Measurements from ENCODE around the gene CECR2.

Gene CECR2

GRCh38 chr22:17451316-17451715 is 82.1 kb downstream of the CECR2 start:
- Histone ChIP-seq H3K9ac (ENCODE audit: insufficient read length) (no peak overlapping the region), H3K27ac (no peak overlapping the region), H3K4me3 (no peak overlapping the region), H3K9me3 (ENCODE audit: low read depth, low read length) (no peaks in the 10 kb centered on the region), H3K36me3 (ENCODE audit: insufficient read depth, low read length) (no peaks in the 10 kb centered on the region)
- no peak for DNase-seq (ENCODE audit: low read depth, low spot score)
- TF ChIP-seq FOXP2 (optimal IDR thresholded peaks at IDR 0.05; ENCODE audit: control extremely low read depth, extremely low read length, insufficient read depth) (no peak), EZH2 (IDR thresholded peaks at IDR 0.05) (no peak), POLR2AphosphoS5 (IDR thresholded peaks at IDR 0.05; ENCODE audit: borderline replicate concordance, low read depth, low read length) (no peak)

- DNase-seq (ENCODE audit: low read depth, low spot score), result no peak
- H3K9ac ChIP-seq (ENCODE audit: insufficient read length), result no peak overlapping the region
- no peaks in the 10 kb centered on the region for H3K36me3 ChIP-seq (ENCODE audit: insufficient read depth, low read length)
- no peak for TF ChIP-seq POLR2AphosphoS5 (IDR thresholded peaks at IDR 0.05; ENCODE audit: borderline replicate concordance, low read depth, low read length)
- TF ChIP-seq FOXP2 (optimal IDR thresholded peaks at IDR 0.05; ENCODE audit: control extremely low read depth, extremely low read length, insufficient read depth), result no peak
- TF ChIP-seq EZH2 (IDR thresholded peaks at IDR 0.05), result no peak
- H3K9me3 ChIP-seq (ENCODE audit: low read depth, low read length), result no peaks in the 10 kb centered on the region
- H3K27ac ChIP-seq, result no peak overlapping the region
- no peak overlapping the region for H3K4me3 ChIP-seq
These were observed 91.6 kb downstream of the CECR2 start for GRCh38 chr22:17460895-17461294.

GRCh38 chr22:17470880-17471500 is 101.7 kb downstream of the CECR2 start:
- no peak overlapping the region for H3K27ac ChIP-seq
- DNase-seq (ENCODE audit: low read depth, low spot score), result no peak
- H3K9me3 ChIP-seq (ENCODE audit: low read depth, low read length), result no peaks in the 10 kb centered on the region
- TF ChIP-seq FOXP2 (optimal IDR thresholded peaks at IDR 0.05; ENCODE audit: control extremely low read depth, extremely low read length, insufficient read depth) (no peak), EZH2 (IDR thresholded peaks at IDR 0.05) (no peak), POLR2AphosphoS5 (IDR thresholded peaks at IDR 0.05; ENCODE audit: borderline replicate concordance, low read depth, low read length) (no peak)
- no peaks in the 10 kb centered on the region for H3K36me3 ChIP-seq (ENCODE audit: insufficient read depth, low read length)
- no peak overlapping the region for H3K4me3 ChIP-seq
- H3K9ac ChIP-seq (ENCODE audit: insufficient read length), result no peak overlapping the region

- Histone ChIP-seq H3K9me3 (ENCODE audit: low read depth, low read length) (no peaks in the 10 kb centered on the region), H3K4me3 (no peak overlapping the region), H3K36me3 (ENCODE audit: insufficient read depth, low read length) (no peaks in the 10 kb centered on the region), H3K27ac (no peak overlapping the region), H3K9ac (ENCODE audit: insufficient read length) (no peak overlapping the region)
- no peak for DNase-seq (ENCODE audit: low read depth, low spot score)
- TF ChIP-seq POLR2AphosphoS5 (IDR thresholded peaks at IDR 0.05; ENCODE audit: borderline replicate concordance, low read depth, low read length), result no peak
- no peak for TF ChIP-seq EZH2 (IDR thresholded peaks at IDR 0.05)
- TF ChIP-seq FOXP2 (optimal IDR thresholded peaks at IDR 0.05; ENCODE audit: control extremely low read depth, extremely low read length, insufficient read depth), result no peak
These were observed 102.8 kb downstream of the CECR2 start for GRCh38 chr22:17471886-17472535.

- no peaks in the 10 kb centered on the region for H3K9me3 ChIP-seq (ENCODE audit: low read depth, low read length)
- no peaks in the 10 kb centered on the region for H3K36me3 ChIP-seq (ENCODE audit: insufficient read depth, low read length)
- DNase-seq (ENCODE audit: low read depth, low spot score), result no peak
- H3K9ac ChIP-seq (ENCODE audit: insufficient read length), result no peak overlapping the region
- no peak overlapping the region for H3K27ac ChIP-seq
- H3K4me3 ChIP-seq, result no peak overlapping the region
- no peak for TF ChIP-seq EZH2 (IDR thresholded peaks at IDR 0.05)
- TF ChIP-seq POLR2AphosphoS5 (IDR thresholded peaks at IDR 0.05; ENCODE audit: borderline replicate concordance, low read depth, low read length), result no peak
- TF ChIP-seq FOXP2 (optimal IDR thresholded peaks at IDR 0.05; ENCODE audit: control extremely low read depth, extremely low read length, insufficient read depth), result no peak
These were observed 103.7 kb downstream of the CECR2 start for GRCh38 chr22:17472932-17473331.

GRCh38 chr22:17475318-17476230 is 106.3 kb downstream of the CECR2 start:
- no peaks in the 10 kb centered on the region for H3K9me3 ChIP-seq (ENCODE audit: low read depth, low read length)
- no peak for DNase-seq (ENCODE audit: low read depth, low spot score)
- H3K27ac ChIP-seq, result no peak overlapping the region
- H3K36me3 ChIP-seq (ENCODE audit: insufficient read depth, low read length), result no peaks in the 10 kb centered on the region
- TF ChIP-seq EZH2 (IDR thresholded peaks at IDR 0.05) (no peak), FOXP2 (optimal IDR thresholded peaks at IDR 0.05; ENCODE audit: control extremely low read depth, extremely low read length, insufficient read depth) (no peak), POLR2AphosphoS5 (IDR thresholded peaks at IDR 0.05; ENCODE audit: borderline replicate concordance, low read depth, low read length) (no peak)
- H3K9ac ChIP-seq (ENCODE audit: insufficient read length), result no peak overlapping the region
- no peak overlapping the region for H3K4me3 ChIP-seq

GRCh38 chr22:17476838-17477237 is 107.6 kb downstream of the CECR2 start:
- TF ChIP-seq POLR2AphosphoS5 (IDR thresholded peaks at IDR 0.05; ENCODE audit: borderline replicate concordance, low read depth, low read length) (no peak), EZH2 (IDR thresholded peaks at IDR 0.05) (no peak), FOXP2 (optimal IDR thresholded peaks at IDR 0.05; ENCODE audit: control extremely low read depth, extremely low read length, insufficient read depth) (no peak)
- no peak for DNase-seq (ENCODE audit: low read depth, low spot score)
- Histone ChIP-seq H3K27ac (no peak overlapping the region), H3K9ac (ENCODE audit: insufficient read length) (no peak overlapping the region), H3K9me3 (ENCODE audit: low read depth, low read length) (no peaks in the 10 kb centered on the region), H3K4me3 (no peak overlapping the region), H3K36me3 (ENCODE audit: insufficient read depth, low read length) (no peaks in the 10 kb centered on the region)

GRCh38 chr22:17477391-17477833 is 108.2 kb downstream of the CECR2 start:
- Histone ChIP-seq H3K27ac (no peak overlapping the region), H3K36me3 (ENCODE audit: insufficient read depth, low read length) (no peaks in the 10 kb centered on the region), H3K9ac (ENCODE audit: insufficient read length) (no peak overlapping the region), H3K9me3 (ENCODE audit: low read depth, low read length) (no peaks in the 10 kb centered on the region), H3K4me3 (no peak overlapping the region)
- no peak for TF ChIP-seq POLR2AphosphoS5 (IDR thresholded peaks at IDR 0.05; ENCODE audit: borderline replicate concordance, low read depth, low read length)
- no peak for TF ChIP-seq FOXP2 (optimal IDR thresholded peaks at IDR 0.05; ENCODE audit: control extremely low read depth, extremely low read length, insufficient read depth)
- no peak for TF ChIP-seq EZH2 (IDR thresholded peaks at IDR 0.05)
- DNase-seq (ENCODE audit: low read depth, low spot score), result no peak

All from SK-N-MC (cell line).